Osteocyte (in vitro differentiated cells): ENCODE data around the gene MEG3. TPM values are rescaled to one million over a fixed set of nuclear protein-coding genes. Genes with fewer than 3 reads are reported as not detected.

ENCODE experiments used
- DNase-seq: peaks from one replicate; pipeline ENCODE4 v3.0.0; 2021; ENCODE audit warnings: mixed read lengths; ENCODE audit not compliant: unreplicated experiment; ENCODE audit errors: extremely low spot score
- H3K27ac Mint-ChIP-seq: one replicate; pipeline ENCODE4 v1.8.0; 2021; ENCODE audit warnings: mild to moderate bottlenecking, mixed read lengths; ENCODE audit not compliant: unreplicated experiment
- H3K27me3 Mint-ChIP-seq: one replicate; pipeline ENCODE4 v1.8.0; 2021; ENCODE audit warnings: mixed read lengths; ENCODE audit not compliant: unreplicated experiment
- H3K36me3 Mint-ChIP-seq: one replicate; pipeline ENCODE4 v1.8.0; 2021; ENCODE audit warnings: mixed read lengths; ENCODE audit not compliant: unreplicated experiment
- H3K4me1 Mint-ChIP-seq: one replicate; pipeline ENCODE4 v1.8.0; 2021; ENCODE audit warnings: mixed read lengths; ENCODE audit not compliant: unreplicated experiment
- H3K4me3 Mint-ChIP-seq: one replicate; pipeline ENCODE4 v1.8.0; 2021; ENCODE audit warnings: mild to moderate bottlenecking, moderate library complexity, mixed read lengths; ENCODE audit not compliant: unreplicated experiment
- H3K9me3 Mint-ChIP-seq: one replicate; pipeline ENCODE4 v1.8.0; 2021; ENCODE audit warnings: mixed read lengths; ENCODE audit not compliant: unreplicated experiment
- CTCF ChIP-seq: fragments of 200-600 bp; sonication (generic); IDR thresholded peaks from 2 replicates; pipeline ENCODE4 v1.5.0; 2021; ENCODE audit warnings: antibody characterized with exemption, mild to moderate bottlenecking, moderate library complexity
- total RNA-seq: library from RNA; stranded (reverse); gene quantifications from 2 replicates; pipeline ENCODE4 v1.2.1, GENCODE V29; 2021

Gene MEG3
- total RNA-seq, 1 donor from 2014 or later, result not detected

- H3K4me1 Mint-ChIP-seq, result peaks cover 19% of the 10 kb centered on the region
- no peak overlapping the region for H3K27ac Mint-ChIP-seq
- no peak for DNase-seq
- TF ChIP-seq CTCF, result no peak
- no peaks in the 10 kb centered on the region for H3K27me3 Mint-ChIP-seq
- H3K9me3 Mint-ChIP-seq, result no peaks in the 10 kb centered on the region
- no peak overlapping the region for H3K4me3 Mint-ChIP-seq
- no peaks in the 10 kb centered on the region for H3K36me3 Mint-ChIP-seq
Measured at GRCh38 chr14:100824091-100824551, 1.8 kb upstream of the MEG3 start.

- no peaks in the 10 kb centered on the region for H3K9me3 Mint-ChIP-seq
- H3K36me3 Mint-ChIP-seq, result no peaks in the 10 kb centered on the region
- no peak for TF ChIP-seq CTCF
- DNase-seq, result no peak
- H3K4me1 Mint-ChIP-seq, result peaks cover 19% of the 10 kb centered on the region
- no peak overlapping the region for H3K4me3 Mint-ChIP-seq
- H3K27me3 Mint-ChIP-seq, result peaks cover 3% of the 10 kb centered on the region
- H3K27ac Mint-ChIP-seq, result no peak overlapping the region
Measured at GRCh38 chr14:100824901-100825712, 811 bp upstream of the MEG3 start.

GRCh38 chr14:100826391-100827100, 628 bp downstream of the MEG3 start:
- Mint-ChIP-seq H3K27ac (no peak overlapping the region), H3K4me3 (no peak overlapping the region), H3K9me3 (no peaks in the 10 kb centered on the region), H3K36me3 (no peaks in the 10 kb centered on the region), H3K27me3 (peaks cover 5% of the 10 kb centered on the region), H3K4me1 (peaks cover 15% of the 10 kb centered on the region)
- DNase-seq, result no peak
- TF ChIP-seq CTCF, result no peak

DNA sequence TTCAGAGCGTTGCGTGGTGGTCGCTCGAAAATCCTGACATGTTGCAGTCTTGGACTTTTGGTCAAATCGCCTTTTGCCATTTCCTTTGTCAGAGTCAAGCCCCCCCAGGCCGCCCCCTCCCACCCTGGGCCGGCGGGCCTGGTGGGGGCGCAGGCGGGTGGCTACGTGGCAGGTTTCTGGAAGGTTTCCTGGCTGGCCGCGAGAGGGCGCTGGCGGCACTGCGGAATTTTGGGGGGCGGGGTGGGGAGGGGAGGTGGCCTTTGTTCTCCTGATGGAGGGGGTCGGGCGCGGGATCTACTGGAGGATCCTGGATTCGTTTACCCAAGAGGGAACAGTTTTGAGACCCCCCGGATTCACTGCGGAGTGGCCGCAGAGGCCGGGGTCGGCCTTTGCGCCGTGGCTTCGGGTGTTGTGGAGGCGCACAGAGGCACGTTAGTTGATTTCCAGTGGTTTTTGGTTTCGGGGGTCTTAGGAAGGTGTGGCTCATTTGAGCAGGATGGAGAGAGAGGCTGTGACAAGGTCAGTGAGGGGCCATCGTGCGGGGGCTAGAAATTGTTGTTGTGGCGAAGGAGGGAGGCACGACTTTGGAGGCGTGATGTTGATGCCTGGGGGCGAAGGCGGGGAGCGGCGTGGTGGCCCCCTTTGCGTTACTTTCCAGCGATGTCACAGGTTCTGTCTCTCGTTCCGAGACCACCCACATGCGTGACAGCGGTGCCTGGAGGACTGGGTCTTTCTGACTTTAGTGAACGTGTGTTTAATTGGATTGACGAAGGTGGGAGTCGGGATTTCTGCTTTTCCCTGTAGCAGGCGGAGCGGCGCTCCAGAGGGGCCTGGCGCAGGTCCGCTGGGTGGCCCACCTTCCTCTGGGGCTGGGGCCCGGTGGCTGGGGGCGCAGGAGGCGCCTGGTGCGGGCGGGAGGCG, 1.4 kb downstream of the MEG3 start:
- Mint-ChIP-seq H3K4me1 (peaks cover 12% of the 10 kb centered on the region), H3K27me3 (peaks cover 10% of the 10 kb centered on the region), H3K9me3 (no peaks in the 10 kb centered on the region), H3K36me3 (no peaks in the 10 kb centered on the region), H3K4me3 (no peak overlapping the region), H3K27ac (no peak overlapping the region)
- no peak for TF ChIP-seq CTCF
- DNase-seq, result no peak
